K562 (cell line): ENCODE results near the gene YPEL1. TPM values are rescaled to one million over a fixed set of nuclear protein-coding genes. Genes with fewer than 3 reads are reported as not detected.

ENCODE experiments used
- BACH1 ChIP-seq: fragments of 200-800 bp; sonication (Bioruptor generic); IDR thresholded peaks from 2 replicates; pipeline ENCODE4 v1.6.1; 2016; ENCODE audit warnings: missing genetic modification characterization, missing compliant biosample characterization
- CHCHD3 ChIP-seq: fragments of 250-450 bp; sonication (Bioruptor Pico); IDR thresholded peaks from 2 replicates; pipeline ENCODE4 v2.1.2; 2022; ENCODE audit warnings: mild to moderate bottlenecking
- DDX20 ChIP-seq: fragments of 450-650 bp; IDR thresholded peaks from 2 replicates; pipeline ENCODE4 v1.6.1; 2016; ENCODE audit warnings: missing genetic modification characterization, low read depth, mild to moderate bottlenecking, missing compliant biosample characterization, moderate library complexity
- GTF2E2 ChIP-seq: fragments of 200-800 bp; sonication (Bioruptor generic); IDR thresholded peaks from 2 replicates; pipeline ENCODE4 v1.6.1; 2016; ENCODE audit warnings: missing genetic modification characterization, missing compliant biosample characterization
- KHSRP ChIP-seq: fragments of 450-650 bp; IDR thresholded peaks from 2 replicates; pipeline ENCODE4 v1.6.1; 2017
- PCBP2 ChIP-seq: fragments of 200-400 bp; formaldehyde crosslinking; IDR thresholded peaks from 2 replicates; pipeline ENCODE4 v1.6.1; 2018; ENCODE audit warnings: low read length, low read depth, mild to moderate bottlenecking, moderate library complexity; ENCODE audit not compliant: poor library complexity, severe bottlenecking
- RCOR1 ChIP-seq, 2 experiments: IDR thresholded peaks; 2 replicates each; pipeline ENCODE4 v1.6.1; 2012; ENCODE audit warnings: low read depth in 2 of 2, low read length in 2 of 2, borderline replicate concordance in 1 of 2, improper control_type of control experiment in 1 of 2
- RHOXF2B ChIP-seq: fragments of 250-450 bp; sonication (Bioruptor Pico); conservative IDR thresholded peaks from 2 replicates; pipeline ENCODE4 v1.5.1; 2021
- RNF2 ChIP-seq: sonication (generic); IDR thresholded peaks from 2 replicates; pipeline ENCODE4 v1.6.1; 2016
- SMAD1 ChIP-seq: fragments of 150-350 bp; IDR thresholded peaks from 2 replicates; pipeline ENCODE4 v1.6.1; 2014; ENCODE audit warnings: low read length, low read depth; ENCODE audit not compliant: partially characterized antibody
- SOX6 ChIP-seq: fragments of 450-650 bp; IDR thresholded peaks from 2 replicates; pipeline ENCODE4 v1.6.1; 2014; ENCODE audit warnings: mild to moderate bottlenecking
- SRSF1 ChIP-seq: fragments of 200-400 bp; formaldehyde crosslinking; IDR thresholded peaks from 2 replicates; pipeline ENCODE4 v1.6.1; 2017; ENCODE audit warnings: mild to moderate bottlenecking, low read depth, low read length, moderate library complexity
- TBL1XR1 ChIP-seq, 2 experiments: IDR thresholded peaks; 2 replicates each; pipeline ENCODE4 v1.6.1; 2012; ENCODE audit warnings: improper control_type of control experiment in 2 of 2, low read length in 2 of 2, mild to moderate bottlenecking in 1 of 2
- polyA plus RNA-seq, 8 experiments: library from polyadenylated mRNA; depleted of rRNA in 4 of 8; stranded (reverse) in 5 of 8; unstranded in 3 of 8; fragments of >200 nt; fragmentation: Nextera tagmentation in 2 of 8; fragmentation: Illumina TruSeq in 1 of 8; extraction: Ambion mirVana in 2 of 8; extraction: Trizol in 1 of 8; gene quantifications; 2 replicates each; pipeline versions ENCODE4 v1.2.1 to v1.2.3, GENCODE V29; 2011 to 2014; ENCODE audit warnings: inconsistent platforms in 1 of 8, missing spikeins in 1 of 8
- total RNA-seq, 7 experiments: library from RNA; depleted of rRNA in 6 of 7; stranded (reverse); fragments of >200 nt in 6 of 7; fragmentation: Illumina TruSeq in 2 of 7; extraction: Trizol in 2 of 7; gene quantifications; 2 replicates each; pipeline versions ENCODE4 v1.2.1 to v1.2.3, GENCODE V29; 2011 to 2021; ENCODE audit warnings: low replicate concordance in 1 of 7
- TF ChIP-seq, protein P1 (sequence below), 3 experiments: IDR thresholded peaks in 2 of 3; conservative IDR thresholded peaks in 1 of 3; 2 replicates each; pipeline ENCODE4 v1.5.1; 2011 to 2012; ENCODE audit warnings: low read length in 3 of 3, mild to moderate bottlenecking in 3 of 3, control low read depth in 2 of 3, improper control_type of control experiment in 1 of 3, inconsistent platforms in 1 of 3, low read depth in 1 of 3, mixed read lengths in 1 of 3, moderate library complexity in 1 of 3; ENCODE audit not compliant: insufficient read depth in 2 of 3
- TF ChIP-seq, protein P2 (sequence below): fragments of 250-450 bp; sonication (Bioruptor Pico); IDR thresholded peaks from 2 replicates; pipeline ENCODE4 v1.5.0; 2020; ENCODE audit warnings: mild to moderate bottlenecking, borderline replicate concordance
- TF ChIP-seq, protein P3 (sequence below): fragments of 250-450 bp; sonication (Bioruptor Pico); IDR thresholded peaks from 2 replicates; pipeline ENCODE4 v1.9.0; 2021; ENCODE audit warnings: mild to moderate bottlenecking, inconsistent platforms
- TF ChIP-seq, protein P4 (sequence below): IDR thresholded peaks from 2 replicates; pipeline ENCODE4 v1.6.1; 2012; ENCODE audit warnings: low read depth, low read length, improper control_type of control experiment, borderline replicate concordance

Gene YPEL1
- total and polyA plus RNA-seq, 9 of the 15 experiments (the other 6 are each of a cell fraction or from before 2014, with no cell fraction given): 0.07 to 2.2 (median 0.46) TPM

DNA sequence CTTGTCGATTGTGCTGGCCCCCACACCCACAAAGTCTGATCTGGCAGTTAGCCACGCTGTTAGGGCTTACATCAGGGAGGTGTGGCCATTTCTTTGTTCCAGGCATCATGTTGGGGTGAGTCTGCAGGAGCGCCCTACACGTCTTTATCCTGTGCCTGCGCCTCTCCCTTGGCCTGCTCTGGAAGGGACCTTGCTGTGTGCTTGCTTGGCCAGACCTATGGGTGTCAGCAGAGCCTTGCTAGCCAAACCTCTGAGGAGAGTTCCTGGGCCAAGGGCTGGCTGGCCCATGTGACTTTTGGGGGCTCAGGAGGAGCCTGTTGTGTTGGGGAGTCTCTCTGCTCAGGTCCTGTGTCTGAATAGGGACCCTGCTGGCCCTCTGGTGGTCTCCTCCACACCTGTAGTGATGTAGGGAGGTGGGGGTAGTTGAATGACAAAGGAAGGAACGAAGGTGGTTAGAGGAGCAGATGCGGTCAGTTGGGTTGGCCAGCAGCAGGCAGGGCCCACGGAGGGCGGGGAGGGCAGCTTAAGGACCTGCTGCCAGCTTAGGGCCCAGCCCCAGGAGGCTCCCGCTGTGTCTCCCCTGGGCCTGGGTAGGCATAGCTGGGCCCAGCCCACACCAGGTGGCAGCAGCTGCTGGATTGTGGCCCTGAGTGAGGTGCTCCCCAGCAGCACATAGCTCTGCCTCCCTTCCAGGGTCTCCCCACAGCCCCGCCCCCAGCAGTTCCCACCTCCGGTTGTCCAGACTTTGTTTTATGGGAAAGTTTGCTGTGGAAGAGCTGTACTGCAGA, 61.9 kb downstream of the YPEL1 start (continued):
- TF ChIP-seq PCBP2 (no peak), BACH1 (tag) (no peak), GTF2E2 (tag) (no peak), SMAD1 (peak; percentile 34), SRSF1 (no peak), KHSRP (no peak), RNF2 (no peak), CHCHD3 (CRISPR knock-in tag) (0 out of 2 replicates have a peak, but pooled peaks have one; percentile 15), RCOR1 (IDR thresholded peaks at IDR 0.05; ENCODE audit: borderline replicate concordance in 1 of 2, low read depth in 2 of 2, low read length in 2 of 2) (no peak), RHOXF2B (no peak), DDX20 (tag) (no peak), SOX6 (no peak), TBL1XR1 (IDR thresholded peaks at IDR 0.05; ENCODE audit: low read length in 2 of 2) (peak in 1 of 2 experiments; percentile 48; a peak in 1 of 4 replicates)
- TF ChIP-seq, protein P1, sequence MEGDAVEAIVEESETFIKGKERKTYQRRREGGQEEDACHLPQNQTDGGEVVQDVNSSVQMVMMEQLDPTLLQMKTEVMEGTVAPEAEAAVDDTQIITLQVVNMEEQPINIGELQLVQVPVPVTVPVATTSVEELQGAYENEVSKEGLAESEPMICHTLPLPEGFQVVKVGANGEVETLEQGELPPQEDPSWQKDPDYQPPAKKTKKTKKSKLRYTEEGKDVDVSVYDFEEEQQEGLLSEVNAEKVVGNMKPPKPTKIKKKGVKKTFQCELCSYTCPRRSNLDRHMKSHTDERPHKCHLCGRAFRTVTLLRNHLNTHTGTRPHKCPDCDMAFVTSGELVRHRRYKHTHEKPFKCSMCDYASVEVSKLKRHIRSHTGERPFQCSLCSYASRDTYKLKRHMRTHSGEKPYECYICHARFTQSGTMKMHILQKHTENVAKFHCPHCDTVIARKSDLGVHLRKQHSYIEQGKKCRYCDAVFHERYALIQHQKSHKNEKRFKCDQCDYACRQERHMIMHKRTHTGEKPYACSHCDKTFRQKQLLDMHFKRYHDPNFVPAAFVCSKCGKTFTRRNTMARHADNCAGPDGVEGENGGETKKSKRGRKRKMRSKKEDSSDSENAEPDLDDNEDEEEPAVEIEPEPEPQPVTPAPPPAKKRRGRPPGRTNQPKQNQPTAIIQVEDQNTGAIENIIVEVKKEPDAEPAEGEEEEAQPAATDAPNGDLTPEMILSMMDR (IDR thresholded peaks at IDR 0.05 in 2 of 3, conservative IDR thresholded peaks at IDR 0.05 in 1 of 3; ENCODE audit: insufficient read depth in 2 of 3, low read depth in 1 of 3, low read length in 3 of 3): peak; percentile 20 to 42 (median 31); a peak in 5 of 6 replicates
- TF ChIP-seq, protein P2, sequence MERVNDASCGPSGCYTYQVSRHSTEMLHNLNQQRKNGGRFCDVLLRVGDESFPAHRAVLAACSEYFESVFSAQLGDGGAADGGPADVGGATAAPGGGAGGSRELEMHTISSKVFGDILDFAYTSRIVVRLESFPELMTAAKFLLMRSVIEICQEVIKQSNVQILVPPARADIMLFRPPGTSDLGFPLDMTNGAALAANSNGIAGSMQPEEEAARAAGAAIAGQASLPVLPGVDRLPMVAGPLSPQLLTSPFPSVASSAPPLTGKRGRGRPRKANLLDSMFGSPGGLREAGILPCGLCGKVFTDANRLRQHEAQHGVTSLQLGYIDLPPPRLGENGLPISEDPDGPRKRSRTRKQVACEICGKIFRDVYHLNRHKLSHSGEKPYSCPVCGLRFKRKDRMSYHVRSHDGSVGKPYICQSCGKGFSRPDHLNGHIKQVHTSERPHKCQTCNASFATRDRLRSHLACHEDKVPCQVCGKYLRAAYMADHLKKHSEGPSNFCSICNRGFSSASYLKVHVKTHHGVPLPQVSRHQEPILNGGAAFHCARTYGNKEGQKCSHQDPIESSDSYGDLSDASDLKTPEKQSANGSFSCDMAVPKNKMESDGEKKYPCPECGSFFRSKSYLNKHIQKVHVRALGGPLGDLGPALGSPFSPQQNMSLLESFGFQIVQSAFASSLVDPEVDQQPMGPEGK: no peak
- TF ChIP-seq, protein P3, sequence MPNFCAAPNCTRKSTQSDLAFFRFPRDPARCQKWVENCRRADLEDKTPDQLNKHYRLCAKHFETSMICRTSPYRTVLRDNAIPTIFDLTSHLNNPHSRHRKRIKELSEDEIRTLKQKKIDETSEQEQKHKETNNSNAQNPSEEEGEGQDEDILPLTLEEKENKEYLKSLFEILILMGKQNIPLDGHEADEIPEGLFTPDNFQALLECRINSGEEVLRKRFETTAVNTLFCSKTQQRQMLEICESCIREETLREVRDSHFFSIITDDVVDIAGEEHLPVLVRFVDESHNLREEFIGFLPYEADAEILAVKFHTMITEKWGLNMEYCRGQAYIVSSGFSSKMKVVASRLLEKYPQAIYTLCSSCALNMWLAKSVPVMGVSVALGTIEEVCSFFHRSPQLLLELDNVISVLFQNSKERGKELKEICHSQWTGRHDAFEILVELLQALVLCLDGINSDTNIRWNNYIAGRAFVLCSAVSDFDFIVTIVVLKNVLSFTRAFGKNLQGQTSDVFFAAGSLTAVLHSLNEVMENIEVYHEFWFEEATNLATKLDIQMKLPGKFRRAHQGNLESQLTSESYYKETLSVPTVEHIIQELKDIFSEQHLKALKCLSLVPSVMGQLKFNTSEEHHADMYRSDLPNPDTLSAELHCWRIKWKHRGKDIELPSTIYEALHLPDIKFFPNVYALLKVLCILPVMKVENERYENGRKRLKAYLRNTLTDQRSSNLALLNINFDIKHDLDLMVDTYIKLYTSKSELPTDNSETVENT (CRISPR knock-in tag): 0 out of 2 replicates have a peak, but pooled peaks have one; percentile 21
- TF ChIP-seq, protein P4, sequence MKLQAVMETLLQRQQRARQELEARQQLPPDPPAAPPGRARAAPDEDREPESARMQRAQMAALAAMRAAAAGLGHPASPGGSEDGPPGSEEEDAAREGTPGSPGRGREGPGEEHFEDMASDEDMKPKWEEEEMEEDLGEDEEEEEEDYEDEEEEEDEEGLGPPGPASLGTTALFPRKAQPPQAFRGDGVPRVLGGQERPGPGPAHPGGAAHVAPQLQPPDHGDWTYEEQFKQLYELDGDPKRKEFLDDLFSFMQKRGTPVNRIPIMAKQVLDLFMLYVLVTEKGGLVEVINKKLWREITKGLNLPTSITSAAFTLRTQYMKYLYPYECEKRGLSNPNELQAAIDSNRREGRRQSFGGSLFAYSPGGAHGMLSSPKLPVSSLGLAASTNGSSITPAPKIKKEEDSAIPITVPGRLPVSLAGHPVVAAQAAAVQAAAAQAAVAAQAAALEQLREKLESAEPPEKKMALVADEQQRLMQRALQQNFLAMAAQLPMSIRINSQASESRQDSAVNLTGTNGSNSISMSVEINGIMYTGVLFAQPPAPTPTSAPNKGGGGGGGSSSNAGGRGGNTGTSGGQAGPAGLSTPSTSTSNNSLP: no peak
